H9 (cell line): Measurements from ENCODE around the gene NIPSNAP3A. TPM values are rescaled to one million over a fixed set of nuclear protein-coding genes. Genes with fewer than 3 reads are reported as not detected.

Source experiments
- DNase-seq: peaks from one replicate; pipeline ENCODE4 v3.0.0-alpha.2; 2017
- H2AFZ ChIP-seq: one replicate; pipeline ENCODE4 v1.6.1; 2013; ENCODE audit warnings: mild to moderate bottlenecking, low read length, control low read depth, moderate library complexity
- H2AK5ac ChIP-seq: 2 replicates; pipeline ENCODE4 v1.6.1; 2013; ENCODE audit warnings: low read length, control low read depth, mixed read lengths; ENCODE audit not compliant: insufficient read length
- H2BK120ac ChIP-seq: one replicate; pipeline ENCODE4 v1.6.1; 2013; ENCODE audit warnings: low read depth, mild to moderate bottlenecking, low read length, control low read depth, inconsistent platforms; ENCODE audit not compliant: poor library complexity, severe bottlenecking
- H2BK12ac ChIP-seq: 2 replicates; pipeline ENCODE4 v1.6.1; 2013; ENCODE audit warnings: low read length, control low read depth, mixed read lengths, low read depth; ENCODE audit not compliant: insufficient read length
- H2BK15ac ChIP-seq: 2 replicates; pipeline ENCODE4 v1.6.1; 2013; ENCODE audit warnings: low read depth, low read length, control low read depth
- H2BK20ac ChIP-seq: one replicate; pipeline ENCODE4 v1.6.1; 2013; ENCODE audit warnings: low read depth, mild to moderate bottlenecking, low read length, control low read depth, inconsistent platforms; ENCODE audit not compliant: poor library complexity, severe bottlenecking
- H2BK5ac ChIP-seq: 2 replicates; pipeline ENCODE4 v1.6.1; 2013; ENCODE audit warnings: low read length, control low read depth, mixed read lengths; ENCODE audit not compliant: insufficient read length
- H3K14ac ChIP-seq: 2 replicates; pipeline ENCODE4 v1.6.1; 2013; ENCODE audit warnings: low read length, control low read depth; ENCODE audit not compliant: insufficient read depth
- H3K18ac ChIP-seq: 2 replicates; pipeline ENCODE4 v1.6.1; 2013; ENCODE audit warnings: low read depth, mild to moderate bottlenecking, mixed read lengths, low read length, control low read depth; ENCODE audit not compliant: insufficient read length
- H3K23ac ChIP-seq: 2 replicates; pipeline ENCODE4 v1.6.1; 2013; ENCODE audit warnings: low read length, control low read depth, mixed read lengths, low read depth; ENCODE audit not compliant: insufficient read length
- H3K23me2 ChIP-seq: 2 replicates; pipeline ENCODE4 v1.6.1; 2013; ENCODE audit warnings: low read depth, mild to moderate bottlenecking, mixed read lengths, low read length, control low read depth; ENCODE audit not compliant: insufficient read length, poor library complexity, severe bottlenecking
- H3K27ac ChIP-seq: 2 replicates; pipeline ENCODE4 v1.5.1; 2013; ENCODE audit warnings: low read length, control low read depth, mixed read lengths, low read depth; ENCODE audit not compliant: insufficient read length
- H3K27me3 ChIP-seq: 2 replicates; pipeline ENCODE4 v1.6.1; 2013; ENCODE audit warnings: low read length, control low read depth, inconsistent platforms; ENCODE audit not compliant: insufficient read depth
- H3K4ac ChIP-seq: 2 replicates; pipeline ENCODE4 v1.6.1; 2013; ENCODE audit warnings: low read depth, mild to moderate bottlenecking, control low read depth, inconsistent platforms, low read length, moderate library complexity
- H3K4me1 ChIP-seq: 2 replicates; pipeline ENCODE4 v1.6.1; 2013; ENCODE audit warnings: low read length, control low read depth, inconsistent platforms; ENCODE audit not compliant: insufficient read depth
- H3K4me2 ChIP-seq: 2 replicates; pipeline ENCODE4 v1.6.1; 2013; ENCODE audit warnings: low read length, control low read depth, mixed read lengths; ENCODE audit not compliant: insufficient read length, insufficient read depth
- H3K56ac ChIP-seq: 2 replicates; pipeline ENCODE4 v1.6.1; 2013; ENCODE audit warnings: low read depth, mild to moderate bottlenecking, mixed read lengths, low read length, control low read depth; ENCODE audit not compliant: insufficient read length
- H3K79me1 ChIP-seq: 2 replicates; pipeline ENCODE4 v1.6.1; 2013; ENCODE audit warnings: low read depth, mild to moderate bottlenecking, moderate library complexity, low read length, control low read depth, inconsistent platforms; ENCODE audit not compliant: insufficient read depth, poor library complexity, severe bottlenecking
- H3K79me2 ChIP-seq: 2 replicates; pipeline ENCODE4 v1.6.1; 2013; ENCODE audit warnings: low read length, control low read depth, inconsistent platforms; ENCODE audit not compliant: insufficient read depth
- H3K9ac ChIP-seq: 2 replicates; pipeline ENCODE4 v1.6.1; 2013; ENCODE audit warnings: low read length, control low read depth, mixed read lengths; ENCODE audit not compliant: insufficient read length; ENCODE audit errors: extremely low read depth
- H3K9me3 ChIP-seq: one replicate; pipeline ENCODE4 v1.6.1; 2013; ENCODE audit warnings: low read depth, low read length, inconsistent platforms; ENCODE audit not compliant: control insufficient read depth
- H3T11ph ChIP-seq: one replicate; pipeline ENCODE4 v1.6.1; 2013; ENCODE audit warnings: mild to moderate bottlenecking, low read length, control low read depth, inconsistent platforms
- H4K20me1 ChIP-seq: one replicate; pipeline ENCODE4 v1.6.1; 2013; ENCODE audit not compliant: control insufficient read depth, insufficient read length, insufficient read depth
- H4K5ac ChIP-seq: 2 replicates; pipeline ENCODE4 v1.6.1; 2013; ENCODE audit warnings: low read depth, mild to moderate bottlenecking, mixed read lengths, low read length, control low read depth; ENCODE audit not compliant: insufficient read length
- H4K8ac ChIP-seq: replicated peaks from 2 replicates; pipeline ENCODE4 v1.6.1; 2013; ENCODE audit warnings: low read length, control low read depth, mixed read lengths, low read depth; ENCODE audit not compliant: insufficient read length
- H4K91ac ChIP-seq: 2 replicates; pipeline ENCODE4 v1.6.1; 2013; ENCODE audit warnings: low read depth, mild to moderate bottlenecking, moderate library complexity, mixed read lengths, low read length, control low read depth; ENCODE audit not compliant: insufficient read length
- H3K27ac Mint-ChIP-seq, 3 experiments: 2 replicates in 2 of 3; 3 replicates in 1 of 3; pipeline ENCODE4 v1.8.0; 2020 to 2021; ENCODE audit warnings: mixed read lengths in 3 of 3, mild to moderate bottlenecking in 1 of 3, moderate library complexity in 1 of 3
- H3K27me3 Mint-ChIP-seq: 2 replicates; pipeline ENCODE4 v1.8.0; 2021; ENCODE audit warnings: low read depth, mild to moderate bottlenecking, moderate library complexity, mixed read lengths
- H3K36me3 Mint-ChIP-seq, 3 experiments: 2 replicates in 2 of 3; 3 replicates in 1 of 3; pipeline ENCODE4 v1.8.0; 2020 to 2021; ENCODE audit warnings: low read depth in 3 of 3, mixed read lengths in 3 of 3; ENCODE audit not compliant: insufficient read depth in 1 of 3
- H3K4me1 Mint-ChIP-seq, 2 experiments: 2 replicates each; pipeline ENCODE4 v1.8.0; 2020; ENCODE audit warnings: mixed read lengths in 2 of 2
- H3K4me3 Mint-ChIP-seq, 2 experiments: 2 replicates in 1 of 2; 3 replicates in 1 of 2; pipeline ENCODE4 v1.8.0; 2020 to 2021; ENCODE audit warnings: mild to moderate bottlenecking in 2 of 2, mixed read lengths in 2 of 2, moderate library complexity in 1 of 2
- H3K9me3 Mint-ChIP-seq, 2 experiments: 2 replicates in 1 of 2; 3 replicates in 1 of 2; pipeline ENCODE4 v1.8.0; 2020; ENCODE audit warnings: mild to moderate bottlenecking in 2 of 2, mixed read lengths in 2 of 2, moderate library complexity in 1 of 2
- CTCF ChIP-seq: fragments of 200-600 bp; sonication (generic); conservative IDR thresholded peaks from 3 replicates; pipeline ENCODE4 v1.8.0; 2021; ENCODE audit warnings: antibody characterized with exemption, mild to moderate bottlenecking
- WGBS: extraction: QIAGEN DNeasy Blood & Tissue Kit; methylation state at CpG from one replicate; pipeline ENCODE4 v1.1.7; 2013; ENCODE audit warnings: missing lambda C conversion rate, low lambda C conversion rate, mixed read lengths; ENCODE audit not compliant: insufficient read length; ENCODE audit errors: extremely low coverage; 5-methylcytosine and 5-hydroxymethylcytosine counted together
- total RNA-seq: library from RNA; stranded (reverse); gene quantifications from 2 replicates; pipeline ENCODE4 v1.2.1, GENCODE V29; 2021

Gene NIPSNAP3A
- total RNA-seq, 1 experiment from 2014 or later, result 13.9 TPM

GRCh38 chr9:104746285-104746684 lies 1.2 kb upstream of the NIPSNAP3A start:
- H2AFZ ChIP-seq, result no peak overlapping the region
- H3K9ac ChIP-seq, result no peak overlapping the region
- 100% methylated on average over 1 of the region's 2 CpGs for WGBS
- H3K36me3 Mint-ChIP-seq, result no peaks in the 10 kb centered on the region
- H3K4me2 ChIP-seq, result no peak overlapping the region
- no peak overlapping the region for H2BK20ac ChIP-seq
- no peak overlapping the region for H4K5ac ChIP-seq
- H3K27ac Mint-ChIP-seq, result no peak overlapping the region
- H3K27ac ChIP-seq, result no peak overlapping the region
- no peak overlapping the region for H2BK120ac ChIP-seq
- H4K8ac ChIP-seq, result no peak overlapping the region
- H3K79me2 ChIP-seq, result no peaks in the 10 kb centered on the region
- no peaks in the 10 kb centered on the region for H3K27me3 ChIP-seq
- H2BK12ac ChIP-seq, result no peak overlapping the region
- H2BK15ac ChIP-seq, result no peak overlapping the region
- H3K4me1 ChIP-seq, result no peaks in the 10 kb centered on the region
- H3T11ph ChIP-seq, result no peak overlapping the region
- no peaks in the 10 kb centered on the region for H3K9me3 Mint-ChIP-seq
- H3K27me3 Mint-ChIP-seq, result no peaks in the 10 kb centered on the region
- H4K91ac ChIP-seq, result no peak overlapping the region
- H3K4me1 Mint-ChIP-seq, result peaks cover 17 to 25% of the 10 kb centered on the region in 2 experiments
- no peak overlapping the region for H3K56ac ChIP-seq
- H2AK5ac ChIP-seq, result no peak overlapping the region
- H3K4ac ChIP-seq, result no peak overlapping the region
- H3K23me2 ChIP-seq, result peaks cover 7% of the 10 kb centered on the region
- no peak overlapping the region for H3K14ac ChIP-seq
- no peaks in the 10 kb centered on the region for H3K9me3 ChIP-seq
- H3K18ac ChIP-seq, result no peak overlapping the region
- no peaks in the 10 kb centered on the region for H3K79me1 ChIP-seq
- DNase-seq, result no peak
- 0 out of 5 replicates have a peak overlapping the region, but pooled peaks of 1 of the 2 experiments have one; percentile 6 for H3K4me3 Mint-ChIP-seq
- no peaks in the 10 kb centered on the region for H4K20me1 ChIP-seq
- no peak overlapping the region for H2BK5ac ChIP-seq
- H3K23ac ChIP-seq, result no peak overlapping the region
- no peak for TF ChIP-seq CTCF
